NCI-H748 (cell line): ENCODE measurements around the gene TAS2R60.
"Not testable (repeated sequence)": the region's sequence is repeated elsewhere in the genome, so short reads cannot be mapped to it uniquely, and the experiment has no call there.

Experiments
- DNase-seq: peaks from one replicate; lab custom pipeline; 2025; ENCODE audit not compliant: unreplicated experiment; lab: John Stamatoyannopoulos, UW

The TAS2R60 gene

DNA sequence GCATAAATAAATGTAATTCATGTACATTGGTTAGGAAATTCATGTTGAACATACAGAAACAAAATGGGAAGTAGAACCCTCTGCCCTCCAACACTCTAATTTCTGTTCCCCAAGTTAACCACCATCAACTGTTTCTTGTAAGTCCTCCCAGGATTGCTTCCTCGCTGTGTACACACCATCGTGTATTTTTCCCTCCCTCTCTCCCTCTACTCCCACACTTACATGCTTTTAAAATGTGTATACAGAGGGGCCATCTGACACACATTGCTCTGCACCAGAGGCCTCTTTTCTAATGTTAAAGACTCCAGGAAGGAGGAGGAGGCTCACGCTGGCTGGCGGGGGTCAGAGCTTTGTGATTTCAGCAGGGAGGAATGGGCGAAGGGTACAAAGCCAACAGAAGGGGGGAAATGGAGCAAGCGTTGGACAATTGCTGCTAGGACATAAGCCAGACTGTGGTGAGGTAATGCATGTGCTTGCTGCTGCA is 32.7 kb upstream of the TAS2R60 start:
- no peak for DNase-seq

DNA sequence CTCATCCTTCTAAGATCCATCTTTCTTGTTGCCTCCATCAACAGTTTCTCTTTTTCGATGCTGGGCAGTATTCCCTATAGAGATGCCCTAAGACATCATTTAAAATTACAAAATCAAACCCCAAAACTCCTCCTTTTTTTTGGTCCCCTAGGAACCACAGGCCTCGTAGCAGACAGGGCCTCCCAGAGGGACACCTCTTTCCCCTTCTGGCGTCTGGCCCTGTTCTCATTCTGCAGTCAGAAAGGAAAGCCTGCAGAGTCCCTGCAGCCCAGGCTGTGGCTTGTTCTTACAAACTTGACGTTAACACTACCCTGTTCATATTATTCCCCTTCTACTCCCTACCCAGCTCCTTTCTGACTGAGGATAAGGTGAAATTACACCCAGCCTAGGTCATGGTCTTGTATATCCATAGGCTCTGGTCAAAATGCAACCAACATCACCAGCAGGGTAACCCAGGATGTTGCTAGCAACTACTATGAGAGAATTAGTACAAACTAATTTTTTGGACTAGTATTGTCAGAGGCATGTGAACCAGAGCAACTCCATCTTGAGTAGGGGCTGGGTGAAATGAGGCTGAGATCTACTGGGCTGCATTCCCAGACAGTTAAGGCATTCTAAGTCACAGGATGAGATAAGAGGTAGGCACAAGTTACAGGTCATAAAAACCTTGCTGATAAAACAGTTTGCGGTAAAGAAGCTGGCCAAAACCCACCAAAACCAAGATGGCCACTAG is 31.1 kb upstream of the TAS2R60 start:
- no peak for DNase-seq

DNA sequence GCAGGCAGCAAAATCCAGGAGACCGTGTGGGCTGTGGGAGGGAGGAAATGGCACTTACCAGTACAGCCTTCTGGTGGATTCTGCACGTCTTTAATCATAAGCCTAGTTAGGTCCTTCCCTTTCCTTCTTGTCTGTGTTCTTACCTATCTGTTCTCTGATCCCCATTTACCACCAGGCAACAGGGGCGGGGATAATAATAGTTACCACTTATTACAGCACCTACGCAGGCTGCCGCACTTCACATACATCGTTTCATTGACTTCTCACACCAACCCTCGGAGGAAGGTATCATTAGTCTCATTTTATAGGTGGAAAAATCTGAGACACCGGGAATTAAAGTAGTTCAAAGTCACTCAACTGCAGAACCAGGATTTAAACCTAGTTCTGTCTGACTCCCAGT is 30.1 kb upstream of the TAS2R60 start:
- DNase-seq, result no peak

DNA sequence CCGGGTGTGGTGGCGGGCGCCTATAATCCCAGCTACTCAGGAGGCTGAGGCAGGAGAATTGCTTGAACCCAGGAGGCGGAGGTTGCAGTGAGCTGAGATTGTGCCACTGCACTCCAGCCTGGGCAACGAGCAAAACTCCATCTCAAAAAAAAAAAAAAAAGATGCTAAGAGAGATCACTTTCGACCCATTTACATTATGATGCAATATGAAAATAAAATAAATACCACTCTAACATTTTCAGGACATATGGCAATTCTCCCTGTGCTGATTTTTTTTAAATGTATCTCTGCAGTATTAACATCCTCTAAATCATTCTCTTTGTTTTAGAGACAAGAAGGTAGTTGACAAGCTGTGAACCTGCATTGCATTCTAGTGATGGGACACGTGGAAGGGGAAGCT is 28.0 kb upstream of the TAS2R60 start:
- not testable (repeated sequence) for DNase-seq

DNA sequence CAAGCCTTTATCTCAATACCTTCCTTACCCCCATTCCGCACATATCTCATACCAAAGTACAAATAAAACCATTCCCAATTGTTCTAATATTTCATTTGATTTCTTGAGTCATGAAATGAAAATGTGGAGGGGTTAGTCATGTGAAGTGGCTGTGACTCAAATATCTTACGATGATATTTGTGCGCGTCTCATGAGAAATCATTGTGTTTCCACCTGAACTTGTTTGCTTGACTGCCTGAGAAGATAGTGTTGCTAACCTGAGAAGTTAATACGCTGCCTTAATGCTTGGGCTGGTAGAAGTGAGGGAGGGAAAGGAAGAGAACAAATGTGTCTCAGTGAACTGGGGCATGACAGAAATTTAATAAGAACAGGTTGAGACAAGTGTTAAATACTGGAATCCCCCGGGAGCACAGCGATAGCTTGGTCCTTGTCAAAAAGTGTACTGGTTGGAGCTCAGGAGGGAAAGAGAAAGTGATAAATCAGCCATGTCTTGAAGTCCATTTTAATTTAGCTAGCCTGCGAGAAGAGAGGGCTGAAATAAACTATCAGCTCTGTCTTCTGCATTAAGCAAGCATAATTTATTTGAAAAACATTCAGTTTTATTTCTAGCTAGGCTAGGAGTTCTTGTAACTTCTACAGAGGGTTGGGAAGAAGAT is 27.4 kb upstream of the TAS2R60 start:
- no peak for DNase-seq

DNA sequence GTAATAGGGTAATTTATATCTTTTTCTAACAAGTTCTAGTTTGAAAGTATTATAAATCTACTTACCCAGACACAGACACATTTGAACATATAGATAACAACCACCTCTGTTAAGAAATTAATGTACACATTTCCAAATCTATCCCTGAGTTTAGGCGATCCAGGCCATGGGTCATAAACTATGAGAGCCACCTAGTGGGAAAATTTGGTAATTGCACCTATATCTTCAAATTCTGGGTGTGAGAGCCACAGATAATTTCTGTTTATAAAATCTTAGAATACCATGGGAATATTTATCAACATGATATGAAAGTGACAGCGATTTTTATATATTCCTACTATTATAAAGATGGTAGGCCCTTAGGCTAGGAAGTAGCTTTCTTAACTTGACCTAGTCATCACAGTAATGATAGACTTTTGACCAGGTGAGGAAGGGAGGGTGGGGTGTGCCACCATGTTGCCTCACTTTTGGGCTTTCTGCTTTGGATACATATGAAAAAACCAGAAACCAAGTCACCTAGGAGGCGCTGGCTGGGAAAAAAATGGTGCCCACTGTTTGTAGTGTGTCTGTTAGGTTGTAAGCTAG is 26.6 kb upstream of the TAS2R60 start:
- peak; percentile 47 for DNase-seq

DNA sequence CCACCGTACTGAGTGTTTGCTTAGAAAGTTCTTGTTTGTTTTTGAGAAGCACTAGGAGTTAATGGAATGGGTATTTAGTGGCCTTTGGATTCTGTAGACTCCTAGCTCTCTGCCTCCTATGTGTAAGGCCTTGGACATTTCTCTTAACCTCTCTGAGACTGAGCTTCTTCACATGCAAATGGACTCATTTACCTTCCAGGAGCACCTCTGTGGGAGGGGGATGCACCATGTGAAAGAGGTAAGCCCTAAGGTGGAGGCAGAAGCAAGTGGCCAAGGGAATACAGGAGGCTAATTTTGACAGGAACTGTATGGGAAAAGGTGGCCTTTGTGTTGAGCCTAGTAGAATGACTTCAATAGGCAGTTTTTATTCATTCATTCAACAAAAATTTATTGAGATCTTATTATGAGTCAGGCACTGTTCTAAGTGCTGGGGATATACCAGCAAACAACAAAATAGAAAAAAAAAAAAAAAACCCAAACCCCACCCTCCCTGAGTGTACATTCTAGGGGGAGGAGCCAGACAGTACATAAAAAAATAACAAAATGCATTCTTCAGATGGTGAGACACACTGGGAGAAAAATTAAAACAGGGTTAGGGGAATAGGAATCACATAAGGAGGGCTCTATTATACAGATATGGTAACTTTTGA is 25.4 kb upstream of the TAS2R60 start:
- no peak for DNase-seq

DNA sequence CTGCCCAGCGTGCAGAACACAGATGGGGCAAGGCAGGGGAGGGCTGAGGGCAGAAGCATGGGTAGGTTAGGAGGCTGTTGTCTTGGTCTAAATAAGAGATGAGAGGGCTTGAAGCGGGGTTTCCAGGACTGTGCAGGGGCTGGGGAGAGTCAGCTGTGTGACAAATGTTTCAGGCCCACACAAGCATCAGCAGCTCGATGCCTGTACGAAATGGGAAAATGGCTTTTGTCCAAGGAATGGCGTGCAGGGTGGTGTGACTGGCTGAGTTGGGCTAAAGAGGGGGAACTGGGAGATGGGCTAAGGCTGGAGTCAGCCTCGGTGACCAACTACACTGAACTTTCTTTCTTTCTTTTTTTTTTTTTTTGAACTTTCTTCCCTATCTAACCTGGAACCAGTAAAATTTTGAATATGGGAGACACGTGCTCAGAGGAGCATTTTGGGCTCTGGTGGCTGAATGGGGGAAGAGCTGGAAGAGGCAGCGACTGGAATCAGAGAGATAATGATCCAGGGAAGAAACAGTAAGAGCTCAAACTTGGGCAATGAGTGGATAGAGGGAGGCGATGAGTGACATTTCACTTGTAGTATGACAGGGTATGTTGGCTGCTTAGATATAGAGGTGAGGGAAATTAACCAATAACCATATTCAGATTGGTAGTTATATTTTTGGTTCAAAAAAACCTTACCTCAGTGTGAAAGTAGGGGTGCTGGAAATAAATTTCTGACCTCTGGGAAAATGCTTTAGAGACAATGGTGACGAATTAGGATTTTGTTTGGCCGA is 24.4 kb upstream of the TAS2R60 start:
- no peak for DNase-seq

DNA sequence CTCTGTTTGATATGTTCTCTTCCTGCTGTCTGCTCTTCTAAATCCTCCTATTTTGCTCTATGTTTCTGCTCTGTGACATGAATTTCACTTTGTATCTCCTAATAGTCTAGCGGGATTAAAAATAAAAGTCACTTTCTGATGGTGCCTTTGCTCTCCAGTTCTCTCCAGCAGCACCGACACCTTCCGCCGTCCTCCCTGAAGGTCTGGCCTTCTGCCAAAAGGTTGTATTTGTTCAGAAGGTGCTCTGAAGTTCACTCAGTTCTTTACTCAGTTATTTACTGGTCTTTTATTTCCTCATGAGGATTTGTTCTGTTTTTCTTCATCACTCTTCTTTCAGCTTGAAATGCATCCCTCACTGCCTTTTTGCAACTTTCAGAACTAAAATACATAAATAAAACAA is 23.4 kb upstream of the TAS2R60 start:
- peak; percentile 29 for DNase-seq

DNA sequence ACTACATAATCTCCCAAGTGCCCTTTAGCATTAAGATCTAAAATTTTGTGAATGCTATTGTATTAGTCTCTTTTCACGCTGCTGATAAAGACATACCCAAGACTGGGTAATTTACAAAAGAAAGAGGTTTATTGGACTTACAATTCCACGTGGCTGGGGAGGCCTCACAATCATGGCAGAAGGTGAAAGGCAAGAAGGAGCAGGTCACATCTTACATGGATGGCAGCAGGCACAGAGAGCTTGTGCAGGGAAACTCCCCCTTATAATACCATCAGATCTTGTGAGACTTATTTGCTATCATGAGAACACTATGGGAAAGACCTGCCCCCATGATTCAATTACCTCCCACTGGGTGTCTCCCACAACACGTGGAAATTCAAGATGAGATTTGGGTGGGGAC is 22.6 kb upstream of the TAS2R60 start:
- not testable (repeated sequence) for DNase-seq

DNA sequence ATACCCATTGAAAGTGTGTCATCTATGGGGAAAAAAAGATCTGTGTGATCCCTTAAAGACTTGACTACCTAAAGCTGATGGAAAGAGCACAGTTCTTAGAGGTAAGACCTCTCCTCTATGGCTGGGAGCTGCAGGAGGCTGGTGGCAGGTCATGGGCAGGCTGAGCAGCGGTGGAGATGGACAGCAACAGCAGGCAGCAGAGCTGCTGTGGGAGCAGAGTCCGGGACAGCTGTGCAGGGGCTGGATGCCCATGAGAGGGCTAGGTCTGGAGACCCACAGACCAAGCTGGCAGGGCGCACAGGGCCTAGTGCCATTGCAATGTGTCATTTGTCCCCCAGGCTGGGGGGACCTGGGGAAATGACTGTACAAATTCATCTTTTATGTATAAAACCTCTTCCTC is 21.2 kb upstream of the TAS2R60 start:
- no peak for DNase-seq

DNA sequence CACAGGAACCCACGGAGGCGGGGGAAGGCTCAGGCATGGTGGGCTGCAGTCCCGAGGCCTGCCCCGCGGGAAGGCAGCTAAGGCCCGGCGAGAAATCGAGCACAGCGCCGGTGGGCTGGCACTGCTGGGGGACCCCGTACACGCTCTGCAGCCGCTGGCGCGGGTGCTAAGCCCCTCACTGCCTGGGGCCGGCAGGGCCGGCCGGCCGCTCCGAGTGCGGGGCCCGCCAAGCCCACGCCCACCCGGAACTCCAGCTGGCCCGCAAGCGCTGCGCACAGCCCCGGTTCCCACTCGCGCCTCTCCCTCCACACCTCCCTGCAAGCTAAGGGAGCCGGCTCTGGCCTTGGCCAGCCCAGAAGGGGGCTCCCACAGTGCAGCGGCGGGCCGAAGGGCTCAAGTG is 18.8 kb upstream of the TAS2R60 start:
- DNase-seq, result not testable (repeated sequence)

DNA sequence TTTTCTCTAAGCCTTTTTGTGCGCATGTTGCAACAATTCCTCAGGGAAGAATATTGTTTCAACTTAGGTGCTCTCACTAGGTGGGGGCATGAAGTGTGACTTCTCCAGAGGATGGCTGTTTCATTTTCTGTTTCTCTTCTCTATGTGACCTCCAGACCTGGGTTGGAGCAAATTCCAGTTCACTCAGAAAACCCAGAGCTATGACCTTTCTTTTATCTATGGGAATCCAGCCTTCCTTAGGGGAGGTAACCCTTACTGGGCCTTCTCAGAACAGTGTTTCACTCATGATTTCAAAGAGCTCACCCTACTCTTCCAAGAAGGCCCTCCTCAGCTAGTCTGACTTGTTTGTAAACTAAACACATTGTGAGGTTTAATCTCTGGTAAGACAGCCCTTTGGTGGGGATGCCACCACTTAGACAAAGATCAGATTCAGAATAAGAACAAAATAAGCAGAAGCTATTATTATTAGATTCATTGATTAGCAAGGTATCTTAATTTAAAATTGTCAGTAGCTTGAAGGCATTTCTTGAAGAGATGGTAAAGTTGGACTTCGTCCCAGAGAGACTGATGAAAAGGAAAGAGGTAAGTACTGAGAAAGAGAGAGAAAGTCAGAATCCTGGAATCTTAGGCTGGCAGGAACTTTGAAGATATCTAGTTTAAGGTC is 16.6 kb upstream of the TAS2R60 start:
- no peak for DNase-seq

DNA sequence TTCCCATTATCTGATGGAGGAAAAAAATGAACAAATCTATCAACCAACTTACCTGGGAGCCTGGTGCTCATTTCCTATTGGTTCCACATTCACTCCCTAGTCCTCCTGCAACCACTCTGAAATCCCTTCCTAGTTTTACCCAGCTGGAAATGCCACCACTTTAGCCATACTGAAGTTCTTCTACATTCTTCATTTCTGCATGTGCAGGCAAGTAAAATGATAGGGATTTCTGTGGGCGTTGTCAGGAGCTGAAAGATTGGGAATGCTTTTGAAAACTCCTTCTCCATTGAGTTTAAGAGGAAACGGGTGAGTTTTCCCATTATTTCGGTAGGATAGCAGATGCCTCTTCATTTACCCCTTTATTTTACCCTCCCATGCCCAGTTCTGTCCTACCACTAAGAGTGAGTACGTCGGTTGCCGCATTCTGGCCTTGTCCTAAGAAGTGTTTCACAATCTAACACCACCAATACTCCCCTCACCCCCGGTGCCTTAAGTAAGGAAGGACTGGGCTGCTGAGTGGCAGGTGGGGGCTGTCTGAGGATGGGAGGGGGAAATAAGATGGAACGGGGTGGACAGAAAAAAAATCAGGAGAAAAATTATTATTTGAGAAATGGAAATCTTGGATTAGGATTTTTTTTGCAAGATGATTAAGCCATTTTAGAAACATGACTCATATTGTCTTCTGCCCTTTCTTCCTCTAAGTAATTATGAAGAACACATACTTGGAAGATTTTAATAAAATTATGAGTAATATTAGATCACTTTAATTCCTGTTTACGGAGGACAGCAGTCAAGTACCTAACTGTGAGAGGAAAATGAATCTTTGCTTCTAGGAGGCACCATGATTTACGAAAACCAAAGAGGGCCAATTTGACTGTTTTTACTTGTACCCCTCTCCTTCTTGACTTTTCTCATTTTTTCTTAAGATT is 13.2 kb upstream of the TAS2R60 start:
- DNase-seq, result no peak

DNA sequence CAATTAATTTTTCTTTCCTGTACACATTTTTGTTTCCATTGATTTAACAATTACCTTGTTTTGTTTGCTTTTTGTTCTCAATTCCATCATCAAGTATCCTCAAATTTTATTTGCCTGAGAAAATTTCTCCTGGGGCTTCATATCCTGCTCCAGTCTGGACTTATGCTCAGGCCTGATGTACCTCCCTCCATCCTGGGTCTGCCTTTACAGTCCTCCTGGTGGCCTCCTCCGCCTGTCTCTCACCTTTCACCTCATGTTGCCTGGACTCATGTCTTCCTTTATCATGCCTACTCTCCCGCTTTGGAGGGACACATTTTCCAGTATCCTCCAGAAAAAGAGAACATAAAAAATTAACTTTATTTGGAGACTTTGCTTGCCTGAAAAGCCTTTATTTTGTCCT is 12.1 kb upstream of the TAS2R60 start:
- no peak for DNase-seq

DNA sequence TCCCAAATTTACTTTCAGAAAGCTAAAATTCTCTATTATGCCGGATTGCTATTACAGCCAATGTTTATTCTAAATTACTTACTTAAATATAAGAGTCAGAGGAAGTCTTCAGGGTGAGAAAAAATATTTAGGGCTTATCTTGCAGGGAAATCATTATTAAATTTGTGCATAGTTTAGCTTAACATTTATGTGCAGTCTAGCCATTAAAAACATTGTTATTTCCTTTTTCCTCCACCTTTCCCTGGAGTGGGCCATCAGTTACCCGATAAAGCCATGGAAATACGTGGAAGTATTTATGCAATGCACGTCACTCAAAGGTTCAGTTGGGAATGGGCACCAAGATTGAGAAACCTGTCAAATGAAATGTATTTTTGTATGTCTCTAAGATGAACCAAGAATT is 9.5 kb upstream of the TAS2R60 start:
- DNase-seq, result no peak

DNA sequence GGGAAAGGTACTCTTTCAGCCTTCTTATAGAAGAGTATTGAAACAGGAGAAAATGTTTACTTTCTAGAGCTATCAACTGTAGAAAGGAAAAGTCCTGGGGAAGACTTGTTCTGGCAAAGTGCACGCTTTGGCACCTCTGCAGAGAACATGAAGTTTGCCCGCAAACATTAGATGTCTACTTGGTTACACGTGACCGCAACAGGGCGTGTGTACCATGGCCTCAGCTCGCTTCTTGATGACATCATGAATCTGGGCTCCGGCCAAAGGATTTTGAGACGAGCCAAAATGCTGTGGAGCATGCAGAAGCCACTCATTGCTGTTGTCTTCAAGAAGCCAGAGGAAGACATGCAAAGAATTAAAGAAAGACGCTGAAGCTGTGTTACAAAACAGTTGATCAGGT is 8.6 kb upstream of the TAS2R60 start:
- DNase-seq, result peak; percentile 17

DNA sequence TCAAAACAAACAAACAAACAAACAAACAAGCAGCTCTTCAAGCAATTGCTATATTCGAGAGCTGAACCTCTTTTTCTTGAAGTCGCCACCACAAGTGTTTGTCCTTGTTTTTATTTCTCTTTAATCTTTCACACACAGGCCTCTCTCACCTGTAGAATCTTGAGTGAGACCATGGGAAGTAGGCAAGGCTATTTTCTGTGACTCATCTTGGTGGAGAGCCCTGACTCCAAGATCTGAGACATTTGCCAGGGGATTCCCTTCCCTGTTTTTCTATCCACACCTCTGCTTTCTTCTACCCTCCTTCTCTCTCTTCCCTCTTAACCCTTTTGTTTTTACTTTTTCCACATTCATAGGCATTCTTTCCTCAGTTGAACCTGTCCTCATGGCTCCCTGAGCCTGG is 8.0 kb upstream of the TAS2R60 start:
- DNase-seq, result no peak

DNA sequence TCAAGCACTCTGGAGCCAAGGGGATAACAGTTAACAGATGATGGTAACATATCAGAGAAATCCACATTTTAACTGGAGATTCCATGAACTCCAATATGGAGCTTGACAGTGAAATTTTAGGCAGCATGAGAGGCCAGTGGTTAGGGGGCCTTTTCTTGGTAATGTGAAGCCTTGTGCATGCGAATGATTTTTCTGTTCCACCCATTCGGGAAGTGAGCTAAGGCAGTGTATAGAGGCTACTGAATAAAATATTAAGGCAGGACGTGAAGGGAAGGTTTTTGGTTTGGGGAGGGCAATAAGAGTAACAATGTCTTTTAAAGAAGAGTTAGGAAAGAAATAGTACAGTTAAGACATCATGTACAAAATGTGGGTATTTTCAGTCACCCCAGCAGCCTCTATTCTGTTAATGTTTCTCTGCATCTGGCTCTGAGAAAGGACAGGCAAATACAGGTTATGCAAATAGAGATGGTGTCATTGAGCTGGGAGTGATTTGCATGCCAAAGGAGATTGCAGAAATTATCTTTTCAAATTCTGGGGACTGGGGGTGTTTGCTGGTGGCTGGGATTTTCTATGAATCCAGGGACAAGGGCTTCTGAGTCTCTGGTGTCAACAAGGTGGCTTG is 6.8 kb upstream of the TAS2R60 start:
- DNase-seq, result no peak
